ENCODE results near the gene PLXNA4. TPM values are rescaled to one million over a fixed set of nuclear protein-coding genes. Genes with fewer than 3 reads are reported as not detected.

The PLXNA4 gene
- total RNA-seq, 1 experiment from 2014 or later, result not detected

DNA sequence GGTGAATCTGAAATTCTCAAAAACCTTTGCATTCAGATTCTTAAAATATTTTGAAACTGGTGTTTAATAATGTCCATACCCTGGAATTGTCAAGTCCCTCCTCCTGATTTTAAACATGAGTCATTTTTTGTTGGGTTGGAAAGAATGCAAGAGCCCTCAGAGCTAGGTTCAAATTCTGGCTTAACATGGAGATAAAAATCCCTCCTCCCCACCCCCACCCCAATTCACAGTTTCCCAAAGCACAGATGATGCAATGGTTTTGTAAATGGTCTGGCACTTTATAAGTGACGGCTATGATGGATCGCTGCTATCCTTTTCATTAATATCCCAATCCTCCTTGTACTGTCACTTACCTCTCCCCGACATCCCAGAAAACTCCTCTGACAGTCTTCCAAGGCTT, 332.8 kb downstream of the PLXNA4 start:
- no peaks in the 10 kb centered on the region for H4K20me1 ChIP-seq (ENCODE audit: insufficient read depth)
- H3K9ac ChIP-seq (ENCODE audit: low read length), result no peak overlapping the region
- no peaks in the 10 kb centered on the region for H3K36me3 ChIP-seq (ENCODE audit: control insufficient read depth in 1 of 2, insufficient read depth in 2 of 2, low read length in 2 of 2)
- intact Hi-C loops (cut with micrococcal nuclease), result no loop called here
- no peaks in the 10 kb centered on the region for H3K4me1 ChIP-seq (ENCODE audit: control insufficient read depth in 1 of 2, insufficient read depth in 2 of 2, low read length in 2 of 2)
- no peak for ATAC-seq
- no peak overlapping the region for H2AFZ ChIP-seq (ENCODE audit: low read depth, low read length, poor library complexity, severe bottlenecking)
- ChIA-PET POLR2A (no interaction called here), RAD21 (ENCODE audit: low non-redundant PET in 1 of 2, low total read pairs in 2 of 2, uncharacterized antibody in 2 of 2, unreplicated experiment in 2 of 2) (no interaction called here), CTCF (no interaction called here)
- no peak for DNase-seq (ENCODE audit: low read depth, low spot score)
- peaks cover 37% of the 10 kb centered on the region for H3K27me3 ChIP-seq (ENCODE audit: insufficient read depth, low read length)
- BruUV-seq (replicated peaks), result no TSS peak
- no peaks in the 10 kb centered on the region for H3K79me2 ChIP-seq (ENCODE audit: insufficient read depth, low read length)
- TF ChIP-seq CBX3 (IDR thresholded peaks at IDR 0.05; ENCODE audit: low read depth) (no peak), YY1 (IDR thresholded peaks at IDR 0.05; ENCODE audit: extremely low read depth, insufficient replicate concordance, low read depth, low read length) (no peak), POLR2A (IDR thresholded peaks at IDR 0.05; ENCODE audit: borderline replicate concordance, extremely low read depth, insufficient read depth, insufficient read length) (no peak), ZFX (IDR thresholded peaks at IDR 0.05) (no peak)
- TF ChIP-seq, protein P1, sequence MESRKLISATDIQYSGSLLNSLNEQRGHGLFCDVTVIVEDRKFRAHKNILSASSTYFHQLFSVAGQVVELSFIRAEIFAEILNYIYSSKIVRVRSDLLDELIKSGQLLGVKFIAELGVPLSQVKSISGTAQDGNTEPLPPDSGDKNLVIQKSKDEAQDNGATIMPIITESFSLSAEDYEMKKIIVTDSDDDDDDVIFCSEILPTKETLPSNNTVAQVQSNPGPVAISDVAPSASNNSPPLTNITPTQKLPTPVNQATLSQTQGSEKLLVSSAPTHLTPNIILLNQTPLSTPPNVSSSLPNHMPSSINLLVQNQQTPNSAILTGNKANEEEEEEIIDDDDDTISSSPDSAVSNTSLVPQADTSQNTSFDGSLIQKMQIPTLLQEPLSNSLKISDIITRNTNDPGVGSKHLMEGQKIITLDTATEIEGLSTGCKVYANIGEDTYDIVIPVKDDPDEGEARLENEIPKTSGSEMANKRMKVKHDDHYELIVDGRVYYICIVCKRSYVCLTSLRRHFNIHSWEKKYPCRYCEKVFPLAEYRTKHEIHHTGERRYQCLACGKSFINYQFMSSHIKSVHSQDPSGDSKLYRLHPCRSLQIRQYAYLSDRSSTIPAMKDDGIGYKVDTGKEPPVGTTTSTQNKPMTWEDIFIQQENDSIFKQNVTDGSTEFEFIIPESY (IDR thresholded peaks at IDR 0.05; ENCODE audit: extremely low read depth, insufficient replicate concordance, low read length), result no peak
- no peak overlapping the region for H3K27ac ChIP-seq (ENCODE audit: low read depth, low read length)
- no peak overlapping the region for H3K4me2 ChIP-seq (ENCODE audit: low read length)
- H3K4me3 ChIP-seq (replicated peaks in 1 of 2; ENCODE audit: low read depth in 1 of 2, low read length in 2 of 2), result no peak overlapping the region
- no peaks in the 10 kb centered on the region for H3K9me2 ChIP-seq (ENCODE audit: insufficient read depth)
- no peaks in the 10 kb centered on the region for H3K9me3 ChIP-seq (ENCODE audit: control insufficient read depth in 1 of 2, insufficient read depth in 1 of 2, low read depth in 1 of 2, low read length in 2 of 2)

DNA sequence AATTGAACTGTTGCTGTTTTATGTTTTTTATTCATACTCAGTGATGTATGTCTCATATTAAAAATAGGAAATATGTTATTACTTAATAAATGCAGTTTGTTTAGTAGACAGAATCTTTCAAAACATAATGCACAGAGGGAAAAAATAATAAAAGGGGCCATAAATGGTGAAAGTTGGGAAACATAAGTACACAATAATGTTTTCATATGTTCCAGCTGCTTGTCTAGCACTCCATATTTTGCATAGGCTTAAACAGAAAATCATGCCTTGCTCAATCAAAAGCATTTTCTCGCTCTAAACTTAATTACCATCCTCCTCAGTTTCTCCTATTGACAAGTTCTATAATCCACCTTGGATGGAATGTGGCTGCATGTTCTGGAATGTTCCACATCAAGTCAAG, 333.2 kb downstream of the PLXNA4 start:
- H2AFZ ChIP-seq (ENCODE audit: low read depth, low read length, poor library complexity, severe bottlenecking), result no peak overlapping the region
- peaks cover 37% of the 10 kb centered on the region for H3K27me3 ChIP-seq (ENCODE audit: insufficient read depth, low read length)
- H3K79me2 ChIP-seq (ENCODE audit: insufficient read depth, low read length), result no peaks in the 10 kb centered on the region
- DNase-seq (ENCODE audit: low read depth, low spot score) (no peak), ATAC-seq (no peak)
- RAD21 ChIA-PET (ENCODE audit: low non-redundant PET in 1 of 2, low total read pairs in 2 of 2, uncharacterized antibody in 2 of 2, unreplicated experiment in 2 of 2), result no interaction called here
- H3K4me3 ChIP-seq (replicated peaks in 1 of 2; ENCODE audit: low read depth in 1 of 2, low read length in 2 of 2), result no peak overlapping the region
- no peaks in the 10 kb centered on the region for H4K20me1 ChIP-seq (ENCODE audit: insufficient read depth)
- no peaks in the 10 kb centered on the region for H3K36me3 ChIP-seq (ENCODE audit: control insufficient read depth in 1 of 2, insufficient read depth in 2 of 2, low read length in 2 of 2)
- H3K9me3 ChIP-seq (ENCODE audit: control insufficient read depth in 1 of 2, insufficient read depth in 1 of 2, low read depth in 1 of 2, low read length in 2 of 2), result no peaks in the 10 kb centered on the region
- no peak overlapping the region for H3K27ac ChIP-seq (ENCODE audit: low read depth, low read length)
- H3K9ac ChIP-seq (ENCODE audit: low read length), result no peak overlapping the region
- intact Hi-C loops (cut with micrococcal nuclease), result no loop called here
- POLR2A ChIA-PET, result no interaction called here
- CTCF ChIA-PET, result no interaction called here
- H3K4me1 ChIP-seq (ENCODE audit: control insufficient read depth in 1 of 2, insufficient read depth in 2 of 2, low read length in 2 of 2), result no peaks in the 10 kb centered on the region
- no peaks in the 10 kb centered on the region for H3K9me2 ChIP-seq (ENCODE audit: insufficient read depth)
- no peak overlapping the region for H3K4me2 ChIP-seq (ENCODE audit: low read length)
- no TSS peak for BruUV-seq (replicated peaks)
- no peak for TF ChIP-seq EZH2phosphoT487 (IDR thresholded peaks at IDR 0.05; ENCODE audit: borderline replicate concordance)
- TF ChIP-seq CEBPB (IDR thresholded peaks at IDR 0.05; ENCODE audit: low read depth), result no peak
- TF ChIP-seq ZFX (IDR thresholded peaks at IDR 0.05), result no peak
- no peak for TF ChIP-seq ELF1 (IDR thresholded peaks at IDR 0.05; ENCODE audit: borderline replicate concordance, low read depth)
- TF ChIP-seq, protein P2, sequence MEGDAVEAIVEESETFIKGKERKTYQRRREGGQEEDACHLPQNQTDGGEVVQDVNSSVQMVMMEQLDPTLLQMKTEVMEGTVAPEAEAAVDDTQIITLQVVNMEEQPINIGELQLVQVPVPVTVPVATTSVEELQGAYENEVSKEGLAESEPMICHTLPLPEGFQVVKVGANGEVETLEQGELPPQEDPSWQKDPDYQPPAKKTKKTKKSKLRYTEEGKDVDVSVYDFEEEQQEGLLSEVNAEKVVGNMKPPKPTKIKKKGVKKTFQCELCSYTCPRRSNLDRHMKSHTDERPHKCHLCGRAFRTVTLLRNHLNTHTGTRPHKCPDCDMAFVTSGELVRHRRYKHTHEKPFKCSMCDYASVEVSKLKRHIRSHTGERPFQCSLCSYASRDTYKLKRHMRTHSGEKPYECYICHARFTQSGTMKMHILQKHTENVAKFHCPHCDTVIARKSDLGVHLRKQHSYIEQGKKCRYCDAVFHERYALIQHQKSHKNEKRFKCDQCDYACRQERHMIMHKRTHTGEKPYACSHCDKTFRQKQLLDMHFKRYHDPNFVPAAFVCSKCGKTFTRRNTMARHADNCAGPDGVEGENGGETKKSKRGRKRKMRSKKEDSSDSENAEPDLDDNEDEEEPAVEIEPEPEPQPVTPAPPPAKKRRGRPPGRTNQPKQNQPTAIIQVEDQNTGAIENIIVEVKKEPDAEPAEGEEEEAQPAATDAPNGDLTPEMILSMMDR (IDR thresholded peaks at IDR 0.05 in 2 of 3, conservative IDR thresholded peaks at IDR 0.05 in 1 of 3; ENCODE audit: borderline replicate concordance in 1 of 3, insufficient read depth in 1 of 3, low read depth in 2 of 3, low read length in 2 of 3), result no peak
- TF ChIP-seq, protein P1 (IDR thresholded peaks at IDR 0.05; ENCODE audit: extremely low read depth, insufficient replicate concordance, low read length), result no peak
- no peak for TF ChIP-seq FOSL1 (IDR thresholded peaks at IDR 0.05; ENCODE audit: low read depth)
- TF ChIP-seq, protein P3, sequence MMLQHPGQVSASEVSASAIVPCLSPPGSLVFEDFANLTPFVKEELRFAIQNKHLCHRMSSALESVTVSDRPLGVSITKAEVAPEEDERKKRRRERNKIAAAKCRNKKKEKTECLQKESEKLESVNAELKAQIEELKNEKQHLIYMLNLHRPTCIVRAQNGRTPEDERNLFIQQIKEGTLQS (IDR thresholded peaks at IDR 0.05), result no peak
- TF ChIP-seq POLR2A (IDR thresholded peaks at IDR 0.05; ENCODE audit: borderline replicate concordance, extremely low read depth, insufficient read depth, insufficient read length), result no peak
- TF ChIP-seq RAD21 (IDR thresholded peaks at IDR 0.05; ENCODE audit: low read depth), result no peak
- TF ChIP-seq SIN3A (IDR thresholded peaks at IDR 0.05; ENCODE audit: low read depth), result no peak
- TF ChIP-seq SP1 (IDR thresholded peaks at IDR 0.05; ENCODE audit: low read depth), result no peak
- no peak for TF ChIP-seq TCF7L2 (IDR thresholded peaks at IDR 0.05; ENCODE audit: borderline replicate concordance, extremely low read depth, insufficient read depth, insufficient read length)
